H1 (cell line): ENCODE measurements around the gene ANKS1B. TPM values are rescaled to one million over a fixed set of nuclear protein-coding genes. Genes with fewer than 3 reads are reported as not detected.

ENCODE experiments used
- CTCF ChIA-PET: fragments of 300-600 bp; sonication (Branson Sonifier 250); formaldehyde crosslinking; loops from one replicate; lab custom pipeline; 2021; ENCODE audit not compliant: partially characterized antibody; lab: Charles Lee
- POLR2A ChIA-PET: fragments of 300-600 bp; sonication (Branson Sonifier 250); formaldehyde crosslinking; loops from one replicate; lab custom pipeline; 2021; ENCODE audit warnings: inconsistent platforms; ENCODE audit not compliant: partially characterized antibody; lab: Charles Lee
- DNase-seq, 2 experiments: peaks; one replicate each; pipeline versions ENCODE4 v3.0.0 to v3.0.0-alpha.2; 2010 to 2022; ENCODE audit warnings: low spot score in 2 of 2, low read depth in 1 of 2, mixed read lengths in 1 of 2
- FAIRE-seq: peaks from 2 replicates; lab custom pipeline; 2011; peaks lifted over from hg19 to GRCh38; lab: Jason Lieb, UNC
- H2AFZ ChIP-seq: 2 replicates; pipeline ENCODE4 v1.8.1; 2012; ENCODE audit warnings: low read length, inconsistent platforms
- H2AK5ac ChIP-seq: 2 replicates; pipeline ENCODE4 v1.6.1; 2013; ENCODE audit warnings: low read depth, low read length
- H2BK120ac ChIP-seq: replicated peaks from 2 replicates; pipeline ENCODE3; 2013; ENCODE audit warnings: low read depth, low read length, inconsistent platforms
- H2BK12ac ChIP-seq: 2 replicates; pipeline ENCODE4 v1.6.1; 2013; ENCODE audit warnings: low read depth, low read length
- H2BK15ac ChIP-seq: 2 replicates; pipeline ENCODE4 v1.6.1; 2013; ENCODE audit warnings: low read length
- H2BK20ac ChIP-seq: 2 replicates; pipeline ENCODE4 v1.6.1; 2013; ENCODE audit warnings: low read length
- H2BK5ac ChIP-seq: 2 replicates; pipeline ENCODE4 v1.6.1; 2013; ENCODE audit warnings: low read depth, low read length
- H3K14ac ChIP-seq: 2 replicates; pipeline ENCODE4 v1.6.1; 2013; ENCODE audit warnings: inconsistent platforms; ENCODE audit not compliant: insufficient read length
- H3K18ac ChIP-seq: 2 replicates; pipeline ENCODE4 v1.6.1; 2013; ENCODE audit warnings: low read length; ENCODE audit errors: extremely low read depth
- H3K23ac ChIP-seq: 2 replicates; pipeline ENCODE4 v1.6.1; 2013; ENCODE audit warnings: inconsistent platforms; ENCODE audit not compliant: insufficient read length
- H3K23me2 ChIP-seq: 2 replicates; pipeline ENCODE4 v1.6.1; 2013; ENCODE audit warnings: low read depth, low read length
- H3K27ac ChIP-seq: 2 replicates; pipeline ENCODE4 v1.6.1; 2011; ENCODE audit warnings: low read depth, low read length, inconsistent platforms
- H3K27me3 ChIP-seq, 4 experiments: replicated peaks in 1 of 4; 1 replicate in 1 of 4; 2 replicates in 3 of 4; pipeline versions ENCODE4 v1.6.1 to v1.8.1; 2011 to 2013; ENCODE audit warnings: low read length in 3 of 4, mild to moderate bottlenecking in 3 of 4, inconsistent platforms in 2 of 4, mixed read lengths in 2 of 4, moderate library complexity in 1 of 4; ENCODE audit not compliant: control insufficient read depth in 3 of 4, insufficient read depth in 3 of 4; ENCODE audit errors: extremely low read depth in 1 of 4
- H3K36me3 ChIP-seq, 4 experiments: 2 replicates each; pipeline versions ENCODE4 v1.6.1 to v1.8.1; 2011 to 2013; ENCODE audit warnings: mild to moderate bottlenecking in 4 of 4, low read length in 3 of 4, moderate library complexity in 2 of 4, control low read depth in 1 of 4, inconsistent platforms in 1 of 4; ENCODE audit not compliant: insufficient read depth in 4 of 4, control insufficient read depth in 2 of 4
- H3K4ac ChIP-seq: replicated peaks from 2 replicates; pipeline ENCODE3; 2013; ENCODE audit warnings: low read length, low read depth, mixed read lengths, inconsistent platforms; ENCODE audit not compliant: insufficient read length
- H3K4me1 ChIP-seq, 4 experiments: replicated peaks in 1 of 4; 1 replicate in 1 of 4; 2 replicates in 3 of 4; pipeline versions ENCODE4 v1.6.1 to v1.8.1; 2011 to 2013; ENCODE audit warnings: low read length in 3 of 4, inconsistent platforms in 2 of 4, mixed read lengths in 1 of 4; ENCODE audit not compliant: insufficient read depth in 4 of 4, control insufficient read depth in 3 of 4
- H3K4me2 ChIP-seq, 2 experiments: 2 replicates each; pipeline versions ENCODE4 v1.6.1 to v1.8.1; 2011 to 2013; ENCODE audit warnings: low read depth in 2 of 2, low read length in 2 of 2, control low read depth in 1 of 2, inconsistent platforms in 1 of 2, mild to moderate bottlenecking in 1 of 2; ENCODE audit not compliant: insufficient read depth in 1 of 2
- H3K4me3 ChIP-seq, 4 experiments: fragments of 200-600, 300-600 bp in 1 of 4; sonication (generic), shearing (Covaris generic), sonication (Bioruptor Twin) in 1 of 4; 2 replicates each; pipeline versions ENCODE4 v1.5.1 to v1.8.1; 2011 to 2016; ENCODE audit warnings: low read length in 4 of 4, low read depth in 3 of 4, control low read depth in 2 of 4, inconsistent platforms in 2 of 4, mild to moderate bottlenecking in 2 of 4, mixed read lengths in 1 of 4, moderate library complexity in 1 of 4; ENCODE audit not compliant: insufficient read depth in 2 of 4; ENCODE audit errors: extremely low read depth in 1 of 4
- H3K56ac ChIP-seq: replicated peaks from 2 replicates; pipeline ENCODE3; 2013; ENCODE audit warnings: low read depth, mild to moderate bottlenecking, mixed read lengths, low read length, inconsistent platforms; ENCODE audit not compliant: insufficient read length
- H3K79me1 ChIP-seq: 2 replicates; pipeline ENCODE4 v1.6.1; 2013; ENCODE audit warnings: low read depth, low read length, control low read depth
- H3K79me2 ChIP-seq, 2 experiments: 2 replicates each; pipeline versions ENCODE4 v1.6.1 to v1.8.1; 2012 to 2013; ENCODE audit warnings: low read length in 2 of 2, mild to moderate bottlenecking in 2 of 2, inconsistent platforms in 1 of 2; ENCODE audit not compliant: insufficient read depth in 2 of 2, control insufficient read depth in 1 of 2
- H3K9ac ChIP-seq, 4 experiments: replicated peaks in 1 of 4; 1 replicate in 1 of 4; 2 replicates in 3 of 4; pipeline versions ENCODE4 v1.6.1 to v1.8.1; 2011 to 2013; ENCODE audit warnings: low read depth in 3 of 4, low read length in 3 of 4, control low read depth in 2 of 4, mild to moderate bottlenecking in 2 of 4, moderate library complexity in 2 of 4, inconsistent platforms in 1 of 4; ENCODE audit errors: extremely low read depth in 1 of 4
- H3K9me3 ChIP-seq, 2 experiments: 2 replicates each; pipeline versions ENCODE4 v1.6.1 to v1.8.1; 2012 to 2013; ENCODE audit warnings: mild to moderate bottlenecking in 2 of 2, moderate library complexity in 2 of 2, control low read depth in 1 of 2, inconsistent platforms in 1 of 2, low read depth in 1 of 2, low read length in 1 of 2, mixed read lengths in 1 of 2; ENCODE audit not compliant: insufficient read depth in 2 of 2
- H4K20me1 ChIP-seq, 2 experiments: replicated peaks in 1 of 2; 2 replicates each; pipeline versions ENCODE3 to v1.8.1; 2011 to 2013; ENCODE audit warnings: inconsistent platforms in 2 of 2, low read length in 2 of 2, mild to moderate bottlenecking in 1 of 2; ENCODE audit not compliant: insufficient read depth in 2 of 2, control insufficient read depth in 1 of 2
- H4K5ac ChIP-seq: 2 replicates; pipeline ENCODE4 v1.6.1; 2013; ENCODE audit warnings: low read length, low read depth, mixed read lengths, inconsistent platforms; ENCODE audit not compliant: insufficient read length
- H4K8ac ChIP-seq: 2 replicates; pipeline ENCODE4 v1.8.0; 2013; ENCODE audit warnings: mild to moderate bottlenecking, moderate library complexity, low read length, inconsistent platforms; ENCODE audit not compliant: insufficient read depth; ENCODE audit errors: extremely low read depth
- H4K91ac ChIP-seq: replicated peaks from 2 replicates; pipeline ENCODE3; 2013; ENCODE audit warnings: low read length, mixed read lengths, inconsistent platforms; ENCODE audit not compliant: insufficient read length
- CBX5 ChIP-seq: fragments of 300-800, 300-1000 bp; sonication (generic); IDR thresholded peaks from 2 replicates; pipeline ENCODE4 v1.7.1; 2016; ENCODE audit warnings: antibody characterized with exemption, low read length, low read depth
- EGR1 ChIP-seq: IDR thresholded peaks from 2 replicates; pipeline ENCODE4 v1.6.1; 2011; ENCODE audit warnings: low read depth, low read length, borderline replicate concordance
- EZH2 ChIP-seq: fragments of 200-600 bp; sonication (generic); IDR thresholded peaks from 2 replicates; pipeline ENCODE4 v1.7.1; 2012; ENCODE audit warnings: low read depth, mild to moderate bottlenecking, moderate library complexity, low read length, inconsistent platforms; ENCODE audit not compliant: severe bottlenecking
- POLR2A ChIP-seq, 2 experiments: IDR thresholded peaks; 1 replicate in 1 of 2; 2 replicates in 1 of 2; pipeline ENCODE4 v1.6.1; 2011; ENCODE audit warnings: low read depth in 2 of 2, low read length in 2 of 2, mild to moderate bottlenecking in 2 of 2; ENCODE audit errors: control extremely low read depth in 1 of 2
- POU5F1 ChIP-seq: IDR thresholded peaks from 2 replicates; pipeline ENCODE4 v1.6.1; 2011; ENCODE audit warnings: low read depth, mild to moderate bottlenecking, low read length, moderate library complexity
- RAD21 ChIP-seq, 2 experiments: IDR thresholded peaks in 1 of 2; conservative IDR thresholded peaks in 1 of 2; 2 replicates each; pipeline ENCODE4 v1.6.1; 2011; ENCODE audit warnings: low read depth in 2 of 2, low read length in 2 of 2, improper control_type of control experiment in 1 of 2, inconsistent platforms in 1 of 2, mild to moderate bottlenecking in 1 of 2, moderate library complexity in 1 of 2
- RBBP5 ChIP-seq: IDR thresholded peaks from 2 replicates; pipeline ENCODE4 v1.7.1; 2012; ENCODE audit warnings: low read depth, mild to moderate bottlenecking, inconsistent platforms, low read length, moderate library complexity, borderline replicate concordance
- RFX5 ChIP-seq: IDR thresholded peaks from 2 replicates; pipeline ENCODE4 v1.6.1; 2011; ENCODE audit warnings: low read depth, low read length, improper control_type of control experiment, borderline replicate concordance
- SAP30 ChIP-seq: fragments of 300-600 bp; sonication (generic); IDR thresholded peaks from 2 replicates; pipeline ENCODE4 v1.7.1; 2012; ENCODE audit warnings: low read length, moderate library complexity, mild to moderate bottlenecking, inconsistent platforms; ENCODE audit not compliant: insufficient read depth, insufficient replicate concordance
- SP2 ChIP-seq: IDR thresholded peaks from 2 replicates; pipeline ENCODE4 v1.6.1; 2012; ENCODE audit warnings: mild to moderate bottlenecking, low read length, inconsistent platforms
- TEAD4 ChIP-seq: IDR thresholded peaks from 2 replicates; pipeline ENCODE4 v1.6.1; 2012; ENCODE audit warnings: low read depth, low read length, inconsistent platforms, mixed read lengths
- WGBS, 2 experiments: shearing (Covaris generic) in 1 of 2; methylation state at CpG; one replicate each; pipeline versions ENCODE4 v1.1.6 to v1.1.7; 2013 to 2015; ENCODE audit warnings: low lambda C conversion rate in 2 of 2, mixed read lengths in 2 of 2, inconsistent platforms in 1 of 2, low coverage in 1 of 2, missing lambda C conversion rate in 1 of 2; ENCODE audit not compliant: insufficient replicate concordance in 2 of 2, insufficient coverage in 1 of 2, insufficient read length in 1 of 2; ENCODE audit errors: extremely low coverage in 1 of 2, missing lambda C conversion rate in 1 of 2; 5-methylcytosine and 5-hydroxymethylcytosine counted together
- polyA plus RNA-seq, 7 experiments: library from polyadenylated mRNA; depleted of rRNA in 3 of 7; stranded (reverse) in 5 of 7; unstranded in 2 of 7; fragments of >200 nt in 5 of 7; fragments of 200-250 nt in 2 of 7; gene quantifications; 1 replicate in 5 of 7; 2 replicates in 1 of 7; 4 replicates in 1 of 7; pipeline versions ENCODE4 v1.2.1 to v1.2.3, GENCODE V29; 2011 to 2013; ENCODE audit warnings: missing spikeins in 2 of 7, mixed read lengths in 2 of 7
- total RNA-seq: library from RNA; stranded (reverse); fragmentation: NEBNext Ultra II Directional; extraction: Animal tissue kit (Norgen Biotek cat#: 25700); gene quantifications from 2 replicates; pipeline ENCODE4 v1.2.1, GENCODE V29; 2021

Gene ANKS1B
- total and polyA plus RNA-seq, 2 of the 8 experiments (the other 6 are each of a cell fraction or from before 2014, with no cell fraction given) = 2.7 to 6.1 TPM

- Histone ChIP-seq H3K14ac (no peak overlapping the region), H3K23ac (no peak overlapping the region), H3K27ac (no peak overlapping the region), H4K8ac (no peak overlapping the region; the same call in 1 of the 2 replicates), H3K79me2 (no peaks in the 10 kb centered on the region), H3K4ac (no peak overlapping the region), H3K56ac (no peak overlapping the region), H3K9ac (no peak overlapping the region), H3K36me3 (no peaks in the 10 kb centered on the region), H3K27me3 (no peaks in the 10 kb centered on the region), H4K5ac (no peak overlapping the region), H3K23me2 (no peaks in the 10 kb centered on the region), H3K4me2 (no peak overlapping the region), H3K4me1 (no peaks in the 10 kb centered on the region), H4K20me1 (no peaks in the 10 kb centered on the region), H2BK12ac (no peak overlapping the region), H3K4me3 (no peak overlapping the region), H2BK5ac (no peak overlapping the region), H4K91ac (no peak overlapping the region), H2AFZ (no peak overlapping the region), H3K79me1 (no peaks in the 10 kb centered on the region), H2BK120ac (no peak overlapping the region), H2AK5ac (no peak overlapping the region), H2BK20ac (no peak overlapping the region), H2BK15ac (no peak overlapping the region), H3K9me3 (no peaks in the 10 kb centered on the region), H3K18ac (no peak overlapping the region)
- FAIRE-seq = no peak
- CTCF ChIA-PET = interaction anchor here (0.6 to 1.7 kb wide), 8 partner anchors 10 to 1048 kb away, joined by 3 to 12 read pairs (median 3); no protein-coding TSS in a partner anchor
- no peak for DNase-seq
- whole genome bisulfite sequencing, 2 experiments = 64% methylated on average over 4 of the region's 4 CpGs; no CpG with 5 or more reads in 1 of the 2 experiments
- POLR2A ChIA-PET = no interaction called here
- TF ChIP-seq POLR2A (IDR thresholded peaks at IDR 0.05; ENCODE audit: control extremely low read depth in 1 of 2, low read depth in 2 of 2, low read length in 2 of 2) (no peak), EGR1 (no peak), TEAD4 (no peak), RFX5 (no peak), RBBP5 (no peak), CBX5 (no peak), RAD21 (IDR thresholded peaks at IDR 0.05 in 1 of 2, conservative IDR thresholded peaks at IDR 0.05 in 1 of 2; ENCODE audit: low read depth in 2 of 2, low read length in 2 of 2) (no peak), SP2 (no peak), SAP30 (no peak), EZH2 (no peak), POU5F1 (no peak)
Observed at GRCh38 chr12:98757455-98757854, 1227.3 kb downstream of the ANKS1B start.
